ENCODE results near the gene PAM. TPM values are rescaled to one million over a fixed set of nuclear protein-coding genes. Genes with fewer than 3 reads are reported as not detected.
"Not testable (repeated sequence)": the region's sequence is repeated elsewhere in the genome, so short reads cannot be mapped to it uniquely, and the experiment has no call there.

The PAM gene
- polyA plus RNA-seq, 4 donors = 165 to 248 (median 215) TPM

GRCh38 chr5:102750151-102750834 is 4.8 kb upstream of the PAM start:
- DNase-seq (ENCODE audit: low read depth in 4 of 4, low spot score in 2 of 4) = no peak

GRCh38 chr5:102751903-102752376 is 3.2 kb upstream of the PAM start:
- DNase-seq (ENCODE audit: low read depth in 4 of 4, low spot score in 2 of 4) = not testable (repeated sequence)

DNA sequence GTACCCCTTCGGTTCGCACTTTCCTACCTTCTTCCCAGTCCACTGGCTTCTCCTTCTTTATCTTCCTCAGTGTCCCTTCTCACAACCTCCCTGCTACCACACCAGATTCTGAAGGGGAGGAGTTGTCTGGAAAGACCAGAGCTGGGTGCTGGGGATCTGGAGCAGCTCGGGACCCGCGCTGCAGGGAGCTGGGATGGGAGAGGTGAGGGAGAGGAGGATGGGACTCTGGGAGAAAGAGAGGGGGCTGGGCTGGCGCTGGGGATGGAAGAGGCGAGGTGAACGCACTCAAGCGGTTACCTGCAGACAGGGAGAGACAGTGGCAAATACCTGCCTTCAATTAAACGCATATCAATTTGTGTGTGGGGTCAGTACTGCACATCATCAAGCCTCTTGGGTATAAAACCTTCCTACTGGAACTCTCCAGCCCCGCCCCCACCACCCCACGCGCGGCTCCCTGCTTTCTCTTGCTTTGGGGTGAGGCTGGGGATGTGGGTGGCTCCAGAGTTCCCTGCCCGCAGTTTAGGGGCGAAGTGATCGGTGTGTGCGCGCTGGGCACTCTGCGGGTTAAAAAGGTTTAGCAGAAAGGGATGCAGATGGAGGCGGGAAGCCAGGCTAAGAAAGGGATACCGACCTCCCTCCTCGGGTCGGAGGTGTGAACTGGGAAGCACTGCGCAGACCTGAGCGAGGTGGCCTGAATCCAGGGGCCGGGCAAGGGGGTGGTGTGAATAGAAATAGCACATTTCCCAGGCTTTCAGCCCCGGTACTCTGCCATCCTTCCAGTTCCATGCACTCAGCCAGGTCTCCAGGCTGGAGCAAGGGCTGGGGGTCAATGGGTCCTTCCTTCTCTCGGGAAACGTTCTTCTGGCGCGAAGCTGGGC is 977 bp upstream of the PAM start:
- peak in 3 of 4 donors; percentile 19 to 32 (median 25) for DNase-seq (ENCODE audit: low read depth in 4 of 4, low spot score in 2 of 4)

DNA sequence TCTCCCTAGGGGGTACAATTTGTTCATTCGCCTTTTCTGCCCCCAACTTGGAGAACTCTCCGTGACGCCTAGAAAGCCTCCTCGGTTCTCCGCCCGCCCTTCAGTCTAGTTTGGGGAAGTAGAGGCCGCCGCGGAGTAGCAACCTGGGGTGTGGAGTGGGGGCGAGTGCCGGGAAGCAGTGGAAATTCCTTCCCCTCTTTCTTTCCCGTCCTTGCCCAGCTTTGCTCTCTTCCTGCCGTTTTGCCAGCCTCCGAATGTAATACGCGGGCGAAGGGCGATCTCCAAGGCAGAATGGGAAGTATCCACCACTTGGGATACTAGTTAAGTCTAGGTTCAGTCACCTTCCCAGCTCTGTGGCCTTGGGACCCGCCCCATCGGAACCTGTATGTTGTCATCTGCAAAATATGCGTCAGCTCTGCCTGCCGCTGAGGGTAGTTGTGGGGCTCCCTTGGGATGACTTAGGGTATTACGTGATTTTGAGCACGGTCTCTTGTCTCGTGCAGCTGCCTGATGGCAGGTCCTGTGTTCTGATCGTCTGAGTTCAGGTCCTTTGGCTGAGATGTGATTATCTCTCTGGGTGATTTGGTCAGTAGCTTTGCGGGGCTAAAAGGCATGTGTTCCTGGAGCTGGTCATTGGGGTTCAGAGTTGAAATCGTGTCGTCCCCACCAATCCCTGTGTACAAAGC is 724 bp downstream of the PAM start:
- peak; percentile 46 to 66 (median 60) for DNase-seq (ENCODE audit: low read depth in 4 of 4, low spot score in 2 of 4)

DNA sequence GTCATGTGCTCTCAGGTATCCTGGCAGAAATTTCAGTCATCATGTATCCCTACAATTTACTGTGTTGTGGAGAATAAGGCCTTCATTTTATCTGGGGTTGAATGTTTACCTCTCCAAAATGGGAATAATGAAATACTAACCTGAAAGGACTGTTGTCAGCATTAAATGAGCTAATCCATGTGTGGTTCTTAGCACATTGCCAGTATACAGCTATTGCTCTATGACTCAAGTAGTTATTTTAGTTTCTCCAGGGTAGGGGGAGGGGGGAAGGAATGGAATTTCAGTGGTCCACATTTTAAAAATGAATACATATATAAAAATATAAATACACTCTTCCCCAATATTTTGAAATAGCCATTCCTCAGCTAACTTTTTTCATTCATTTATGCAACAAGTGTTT is 3.5 kb downstream of the PAM start:
- DNase-seq (ENCODE audit: low read depth in 4 of 4, low spot score in 2 of 4) = no peak

- no peak for DNase-seq (ENCODE audit: low read depth in 4 of 4, low spot score in 2 of 4)
Measured at GRCh38 chr5:102759289-102759688, 4.2 kb downstream of the PAM start.

- DNase-seq (ENCODE audit: low read depth in 4 of 4, low spot score in 2 of 4) = no peak
Measured at GRCh38 chr5:102759700-102760099, 4.6 kb downstream of the PAM start.

DNA sequence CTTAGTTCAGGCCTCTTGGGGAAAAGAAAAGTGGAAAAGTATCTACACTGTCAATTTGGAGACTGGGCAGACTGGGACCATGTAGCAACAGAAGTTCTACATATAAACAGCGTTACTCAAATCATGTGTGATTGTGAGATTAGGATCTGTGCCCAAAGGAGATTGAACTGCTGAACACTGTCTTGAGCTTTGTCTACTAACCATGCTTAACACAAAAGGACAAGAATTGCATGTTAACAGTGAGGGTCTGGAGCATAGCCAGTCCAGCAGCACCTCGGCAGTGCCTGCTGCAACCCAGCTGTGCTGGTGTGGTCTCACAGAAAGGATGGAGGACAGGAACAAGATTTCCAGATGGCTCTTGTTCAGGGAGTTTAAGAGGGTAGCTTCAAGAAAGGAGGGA is 5.7 kb downstream of the PAM start:
- DNase-seq (ENCODE audit: low read depth in 4 of 4, low spot score in 2 of 4) = peak in 1 of 4 donors; percentile 21

- DNase-seq (ENCODE audit: low read depth in 4 of 4, low spot score in 2 of 4) = no peak
Measured at GRCh38 chr5:102762095-102762534, 7.0 kb downstream of the PAM start.

- no peak for DNase-seq (ENCODE audit: low read depth in 4 of 4, low spot score in 2 of 4)
Measured at GRCh38 chr5:102762562-102763227, 7.6 kb downstream of the PAM start.

- no peak for DNase-seq (ENCODE audit: low read depth in 4 of 4, low spot score in 2 of 4)
Measured at GRCh38 chr5:102763734-102764133, 8.6 kb downstream of the PAM start.

DNA sequence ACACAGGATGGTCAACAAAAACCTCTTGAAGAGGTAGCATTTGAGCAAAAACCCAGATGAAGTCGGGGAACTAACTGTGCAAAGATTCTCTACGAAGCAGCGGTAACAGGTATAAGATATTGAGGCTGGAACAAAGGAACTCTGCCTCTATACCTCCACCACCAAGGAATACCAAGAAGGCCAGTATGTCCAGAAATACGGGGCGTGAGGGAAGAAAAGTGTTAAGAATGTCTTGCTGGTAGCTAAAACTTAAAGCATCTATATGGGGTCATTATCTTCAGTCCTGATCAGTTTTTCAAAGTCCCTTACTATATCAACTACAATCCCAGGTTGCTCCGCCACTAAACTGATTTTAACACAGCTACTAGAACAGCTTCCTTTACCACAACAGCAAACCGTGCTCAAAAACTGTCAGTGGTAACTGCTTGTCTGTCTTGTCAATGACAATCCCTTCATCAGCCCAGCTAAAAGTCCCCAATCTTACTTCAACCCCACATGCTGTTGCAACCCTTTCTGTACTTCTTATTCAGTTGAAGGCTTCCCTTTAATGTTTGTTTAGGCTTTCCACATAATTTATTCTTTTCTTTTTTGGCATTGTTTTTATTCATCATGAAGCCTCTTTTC is 9.4 kb downstream of the PAM start:
- DNase-seq (ENCODE audit: low read depth in 4 of 4, low spot score in 2 of 4) = no peak

DNA sequence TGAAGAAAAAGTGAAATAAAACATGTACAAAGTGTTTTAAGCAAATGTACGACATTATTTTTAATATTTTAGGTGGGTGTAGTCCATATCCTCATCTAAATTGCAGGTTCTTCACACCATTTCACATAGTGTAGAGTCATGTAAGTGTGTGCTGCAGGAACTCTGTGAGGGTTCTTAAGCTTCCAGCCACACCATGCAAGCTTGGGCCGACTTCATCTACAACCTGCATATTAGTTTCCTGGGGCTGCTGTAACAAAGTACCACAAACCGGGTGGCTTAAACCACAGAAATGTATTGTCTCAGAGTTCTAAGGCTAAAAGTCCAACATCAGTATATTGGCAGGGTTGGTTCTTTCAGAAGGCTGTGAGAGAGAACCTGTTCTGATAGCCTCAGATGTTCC is 10.2 kb downstream of the PAM start:
- no peak for DNase-seq (ENCODE audit: low read depth in 4 of 4, low spot score in 2 of 4)

DNA sequence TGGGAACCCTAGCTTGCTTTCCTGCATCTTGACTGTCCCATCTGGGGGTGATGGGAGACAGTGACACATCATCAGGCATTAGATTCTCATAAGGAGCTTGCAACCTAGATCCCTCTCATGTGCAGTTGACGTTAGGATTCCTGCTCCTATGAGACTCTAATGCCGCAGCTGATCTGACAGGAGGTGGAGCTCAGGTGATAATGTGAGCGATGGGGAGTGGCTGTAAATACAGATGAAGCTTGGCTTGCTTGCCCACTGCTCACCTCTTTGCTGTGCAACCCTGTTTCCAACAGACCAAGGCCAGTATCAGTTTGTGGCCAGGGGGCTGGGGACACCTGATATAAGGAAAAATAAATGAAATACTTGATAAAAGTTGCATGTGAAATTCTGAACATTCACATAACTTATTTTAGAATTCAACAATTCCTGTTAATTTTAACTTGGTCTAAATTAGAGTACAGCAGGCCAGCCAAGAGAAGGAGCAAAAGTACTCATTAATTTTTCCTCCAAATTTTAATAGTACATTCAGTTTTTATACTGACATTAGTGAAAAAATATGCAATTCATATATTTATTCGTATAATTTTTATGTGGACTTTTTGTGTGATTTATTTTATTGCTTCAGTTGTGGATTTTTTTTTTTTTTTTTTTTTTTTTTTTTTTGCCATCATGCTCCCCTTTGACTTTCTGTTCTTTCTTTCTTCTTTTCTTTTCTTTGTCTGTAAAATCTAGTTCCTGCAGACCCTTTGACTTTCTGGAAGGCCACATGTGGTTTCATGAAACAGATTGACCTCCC is 11.4 kb downstream of the PAM start:
- DNase-seq (ENCODE audit: low read depth in 4 of 4, low spot score in 2 of 4) = no peak

- no peak for DNase-seq (ENCODE audit: low read depth in 4 of 4, low spot score in 2 of 4)
Measured at GRCh38 chr5:102767862-102768261, 12.8 kb downstream of the PAM start.

- no peak for DNase-seq (ENCODE audit: low read depth in 4 of 4, low spot score in 2 of 4)
Measured at GRCh38 chr5:102770803-102771202, 15.7 kb downstream of the PAM start.

DNA sequence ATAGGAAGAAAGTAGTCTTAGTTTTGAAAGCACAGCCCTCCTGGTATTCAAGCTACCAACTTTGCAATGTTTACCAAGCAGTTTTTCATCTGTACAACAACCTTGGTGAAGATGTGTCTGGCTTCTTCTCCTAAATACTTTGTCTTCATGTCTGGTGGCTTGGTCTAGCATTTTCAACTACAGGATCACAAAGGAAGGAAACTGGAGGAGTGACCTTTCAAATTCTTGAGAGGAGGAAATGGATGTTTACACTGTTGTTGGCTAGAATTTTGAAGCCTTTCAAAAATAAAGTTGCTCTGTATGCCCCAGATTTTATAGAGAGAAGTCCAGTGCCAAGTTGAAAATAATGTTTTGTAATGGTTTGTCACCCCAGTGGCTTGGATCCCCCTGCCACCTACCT is 16.3 kb downstream of the PAM start:
- DNase-seq (ENCODE audit: low read depth in 4 of 4, low spot score in 2 of 4) = no peak

GRCh38 chr5:102772273-102772672 is 17.2 kb downstream of the PAM start:
- DNase-seq (ENCODE audit: low read depth in 4 of 4, low spot score in 2 of 4) = no peak

GRCh38 chr5:102773133-102773532 is 18.0 kb downstream of the PAM start:
- DNase-seq (ENCODE audit: low read depth in 4 of 4, low spot score in 2 of 4) = no peak

Measured in left renal cortex interstitium (tissue), 4 donors.